GM19099 (cell line): ENCODE results near the gene STX1A.

Experiments used
- POLR2A ChIP-seq: IDR thresholded peaks from 3 replicates; pipeline ENCODE4 v1.6.1; 2011; ENCODE audit warnings: low read depth; ENCODE audit not compliant: insufficient read length; ENCODE audit errors: extremely low read depth

STX1A gene

DNA sequence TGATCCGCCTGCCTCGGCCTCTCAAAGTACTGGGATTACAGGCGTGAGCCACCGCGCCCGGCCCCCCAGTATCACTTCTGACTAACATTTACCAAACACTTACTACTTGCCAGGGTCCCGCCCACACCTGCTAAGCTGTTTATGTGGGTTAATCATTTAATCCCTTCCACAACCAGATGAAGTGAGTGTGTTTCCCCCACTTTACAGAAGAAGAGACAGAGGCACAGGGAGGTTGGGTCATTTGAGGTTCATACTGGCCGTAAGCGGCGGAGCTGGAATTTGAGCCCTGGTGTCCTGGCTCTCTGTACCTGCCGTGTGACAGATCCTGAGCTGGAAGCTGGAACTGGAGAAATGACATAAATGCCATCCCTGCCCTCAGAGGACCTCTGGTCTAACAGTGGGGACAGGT lies 66.9 kb downstream of the STX1A start:
- no peak for TF ChIP-seq POLR2A

DNA sequence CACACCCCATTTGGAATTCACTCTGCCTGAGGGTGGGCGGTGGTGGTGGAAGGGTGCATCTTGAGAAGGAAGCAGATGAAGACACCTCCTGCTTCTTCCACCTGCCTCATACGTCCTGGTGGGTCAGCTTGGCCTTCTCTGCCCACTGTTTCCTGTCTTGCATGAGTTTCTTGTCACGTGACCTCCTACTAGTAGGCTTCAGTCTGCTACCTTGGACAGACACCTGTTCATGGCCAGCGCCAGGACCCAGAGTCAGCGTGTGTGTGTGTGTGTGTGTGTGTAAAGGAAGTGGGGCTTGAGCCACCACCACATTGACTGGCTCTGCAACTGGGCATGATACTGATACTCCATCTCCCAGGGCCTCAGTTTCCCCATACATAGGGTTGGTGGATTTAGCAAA lies 68.9 kb downstream of the STX1A start:
- TF ChIP-seq POLR2A = no peak

- no peak for TF ChIP-seq POLR2A
Measured at GRCh38 chr7:73649576-73649975, 69.9 kb downstream of the STX1A start.
